Pancreas (tissue), 10 donors: ENCODE data around the gene VAC14. TPM values are rescaled to one million over a fixed set of nuclear protein-coding genes. Genes with fewer than 3 reads are reported as not detected.

Experiments
- ATAC-seq, 4 donors: fragments of 200-7000 bp; cut with Tn5 transposase; one replicate each; pipeline versions ENCODE4 v1.8.0 to v1.9.1; 2020; ENCODE audit warnings: mild to moderate bottlenecking in 4 of 4, moderate library complexity in 4 of 4
- DNase-seq, 6 donors: peaks; one replicate each; pipeline ENCODE4 v3.0.0-alpha.2; 2020
- FAIRE-seq: peaks from 2 replicates; lab custom pipeline; 2012; peaks lifted over from hg19 to GRCh38; lab: Jason Lieb, UNC
- H3K27ac ChIP-seq, 4 donors: fragments of 200-600 bp; sonication (generic); 1 replicate in 3 of 4; 2 replicates in 1 of 4; pipeline versions ENCODE4 v1.5.0 to v1.8.0; 2020
- H3K27me3 ChIP-seq, 4 donors: fragments of 200-600 bp; one replicate each; pipeline ENCODE4 v1.8.0; 2021
- H3K36me3 ChIP-seq, 3 donors: fragments of 200-600 bp; sonication (generic) in 1 of 3; one replicate each; pipeline versions ENCODE4 v1.5.0 to v1.8.0; 2020 to 2021
- H3K4me1 ChIP-seq, 3 donors: fragments of 200-600 bp; one replicate each; pipeline ENCODE4 v1.8.0; 2021
- H3K4me3 ChIP-seq, 4 donors: fragments of 200-600 bp; sonication (generic) in 2 of 4; one replicate each; pipeline versions ENCODE4 v1.5.0 to v1.8.0; 2020 to 2021
- H3K9me3 ChIP-seq, 4 donors: fragments of 200-600 bp; one replicate each; pipeline ENCODE4 v1.8.0; 2021
- CTCF ChIP-seq, 4 donors: fragments of 200-600 bp; sonication (generic) in 3 of 4; IDR thresholded peaks; one replicate each; pipeline versions ENCODE4 v1.5.0 to v1.8.0; 2021; ENCODE audit warnings: antibody characterized with exemption in 4 of 4
- WGBS, 2 donors: extraction: QIAGEN DNeasy Blood & Tissue Kit; methylation state at CpG; one replicate each; pipeline ENCODE4 v1.1.7; 2013; 5-methylcytosine and 5-hydroxymethylcytosine counted together
- intact Hi-C, 3 donors: fragments of 100-400 bp; cut with DNase I; formaldehyde crosslinking; loops; one replicate each; pipeline versions ENCODE4 v1.11.1 to v1.14.2; 2022
- polyA plus RNA-seq, 2 donors: library from polyadenylated mRNA; stranded (reverse); fragments of 200-250 nt; gene quantifications; one replicate each; pipeline ENCODE4 v1.2.3, GENCODE V29; 2013
- total RNA-seq, 6 donors: library from RNA; stranded (reverse); fragmentation: NEBNext Ultra II Directional in 4 of 6; extraction: Animal tissue kit (Norgen Biotek cat#: 25700) in 4 of 6; gene quantifications; one replicate each; pipeline versions ENCODE4 v1.2.1 to v1.2.4, GENCODE V29; 2021 to 2023
- donor health status: healthy with polysubstance abuse.
- donor health status: DM: no; HTN: no; CAD: no; lungs with moderate emphysema.
- donor health status: DM: no; HTN: no; CAD: no.
- donor health status: control.
- donor health status: control.
- donor health status: Bipolar disorder and iron deficiency.
- donor health status: DM: yes; HTN: yes; CAD: no.
- donor health status: DM: no; HTN: no; CAD: no.
- donor health status: DM: no; HTN: no; CAD: no.
- donor health status: DM: yes; HTN: yes; CAD: no.

The VAC14 gene
- total and polyA plus RNA-seq, 8 donors = 9.6 to 36.3 (median 14.9) TPM

GRCh38 chr16:70711211-70712031 is 89.5 kb downstream of the VAC14 start:
- DNase-seq (no peak), FAIRE-seq (no peak), ATAC-seq (peak in 1 of 4 donors; percentile 8)
- intact Hi-C loops = no loop called here
- H3K4me3 ChIP-seq = no peak overlapping the region
- H3K9me3 ChIP-seq = no peaks in the 10 kb centered on the region
- H3K27me3 ChIP-seq = no peaks in the 10 kb centered on the region
- WGBS, 2 donors = 84 to 90% methylated on average over 14 of the region's 14 CpGs
- H3K4me1 ChIP-seq = no peaks in the 10 kb centered on the region
- no peak overlapping the region for H3K27ac ChIP-seq
- H3K36me3 ChIP-seq = no peaks in the 10 kb centered on the region
- no peak for TF ChIP-seq CTCF (IDR thresholded peaks at IDR 0.05)

GRCh38 chr16:70710422-70711210 is 90.3 kb downstream of the VAC14 start:
- no peak for TF ChIP-seq CTCF (IDR thresholded peaks at IDR 0.05)
- FAIRE-seq (no peak), DNase-seq (no peak), ATAC-seq (no peak)
- H3K27me3 ChIP-seq = no peaks in the 10 kb centered on the region
- H3K4me3 ChIP-seq = no peak overlapping the region
- no peak overlapping the region for H3K27ac ChIP-seq
- H3K9me3 ChIP-seq = no peaks in the 10 kb centered on the region
- intact Hi-C loops = no loop called here
- no peaks in the 10 kb centered on the region for H3K4me1 ChIP-seq
- no peaks in the 10 kb centered on the region for H3K36me3 ChIP-seq
- WGBS, 2 donors = 93 to 94% methylated on average over 30 to 31 of the region's 31 CpGs

GRCh38 chr16:70709942-70710341 is 91.0 kb downstream of the VAC14 start:
- FAIRE-seq (no peak), DNase-seq (no peak), ATAC-seq (no peak)
- no peak for TF ChIP-seq CTCF (IDR thresholded peaks at IDR 0.05)
- H3K4me3 ChIP-seq = no peak overlapping the region
- H3K9me3 ChIP-seq = no peaks in the 10 kb centered on the region
- intact Hi-C loops = no loop called here
- H3K27me3 ChIP-seq = no peaks in the 10 kb centered on the region
- H3K27ac ChIP-seq = no peak overlapping the region
- no peaks in the 10 kb centered on the region for H3K4me1 ChIP-seq
- no peaks in the 10 kb centered on the region for H3K36me3 ChIP-seq
- 80 to 91% methylated on average over 7 of the region's 7 CpGs for WGBS, 2 donors

- H3K4me1 ChIP-seq = no peaks in the 10 kb centered on the region
- no peak for FAIRE-seq
- no peak for ATAC-seq
These were observed 91.5 kb downstream of the VAC14 start for GRCh38 chr16:70709457-70709856.

More at GRCh38 chr16:70709457-70709856, 91.5 kb downstream of the VAC14 start:
- Histone ChIP-seq H3K27me3 (no peaks in the 10 kb centered on the region), H3K27ac (no peak overlapping the region), H3K36me3 (no peaks in the 10 kb centered on the region), H3K9me3 (no peaks in the 10 kb centered on the region), H3K4me3 (no peak overlapping the region)
- intact Hi-C loops = no loop called here
- WGBS, 2 donors = 93 to 95% methylated on average over 5 of the region's 5 CpGs
- DNase-seq = no peak
- TF ChIP-seq CTCF (IDR thresholded peaks at IDR 0.05) = no peak
